ENCODE results near the gene SORCS2. TPM values are rescaled to one million over a fixed set of nuclear protein-coding genes. Genes with fewer than 3 reads are reported as not detected.

Gene SORCS2
- total RNA-seq, 1 donor from 2014 or later = 13.4 TPM

DNA sequence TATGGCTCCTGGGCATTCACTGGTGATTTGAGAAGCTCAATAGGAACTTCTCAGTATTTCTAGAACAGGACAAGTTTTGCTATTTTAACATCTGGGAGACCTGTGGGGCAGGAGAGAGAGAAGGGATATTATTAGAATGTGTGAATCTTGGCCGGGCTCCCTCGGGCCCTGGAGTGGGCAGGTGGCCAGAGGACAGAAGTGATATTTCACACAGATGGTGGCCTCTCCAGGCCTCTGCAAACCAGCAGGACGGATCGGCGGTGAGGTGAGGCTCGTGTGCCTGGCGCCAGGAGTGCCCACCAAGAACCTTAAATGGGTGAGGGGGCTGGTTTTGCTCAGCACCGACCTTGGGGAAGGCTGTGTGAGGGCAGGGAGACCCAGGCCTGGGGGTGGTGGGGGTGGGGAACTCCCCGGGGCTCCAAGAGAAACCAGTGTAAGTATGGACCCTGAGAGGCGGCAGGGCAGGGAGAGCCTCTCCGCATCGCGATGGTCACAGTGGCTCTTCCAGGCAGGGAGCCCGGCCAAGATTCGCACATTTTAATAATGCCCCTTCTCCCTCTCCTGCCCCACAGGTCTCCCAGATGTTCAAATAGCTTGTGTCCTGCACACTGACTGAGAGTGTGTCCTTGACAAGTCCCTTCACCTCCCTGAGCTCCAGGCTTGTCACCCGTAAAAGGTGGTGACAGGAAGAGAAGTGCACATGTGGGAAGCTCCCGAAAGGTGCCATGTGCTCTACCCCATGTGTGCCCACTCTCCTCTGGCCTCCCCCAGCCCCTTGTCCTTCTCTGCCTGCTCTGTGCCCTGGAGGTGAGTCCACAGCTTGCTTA, 64.9 kb downstream of the SORCS2 start:
- no peak for DNase-seq (ENCODE audit: extremely low spot score, unreplicated experiment)
- Mint-ChIP-seq H3K27me3 (no peaks in the 10 kb centered on the region), H3K9me3 (no peaks in the 10 kb centered on the region), H3K4me1 (ENCODE audit: unreplicated experiment) (peaks cover 24% of the 10 kb centered on the region), H3K4me3 (no peak overlapping the region), H3K27ac (no peak overlapping the region), H3K36me3 (no peaks in the 10 kb centered on the region)
- TF ChIP-seq, protein P1, sequence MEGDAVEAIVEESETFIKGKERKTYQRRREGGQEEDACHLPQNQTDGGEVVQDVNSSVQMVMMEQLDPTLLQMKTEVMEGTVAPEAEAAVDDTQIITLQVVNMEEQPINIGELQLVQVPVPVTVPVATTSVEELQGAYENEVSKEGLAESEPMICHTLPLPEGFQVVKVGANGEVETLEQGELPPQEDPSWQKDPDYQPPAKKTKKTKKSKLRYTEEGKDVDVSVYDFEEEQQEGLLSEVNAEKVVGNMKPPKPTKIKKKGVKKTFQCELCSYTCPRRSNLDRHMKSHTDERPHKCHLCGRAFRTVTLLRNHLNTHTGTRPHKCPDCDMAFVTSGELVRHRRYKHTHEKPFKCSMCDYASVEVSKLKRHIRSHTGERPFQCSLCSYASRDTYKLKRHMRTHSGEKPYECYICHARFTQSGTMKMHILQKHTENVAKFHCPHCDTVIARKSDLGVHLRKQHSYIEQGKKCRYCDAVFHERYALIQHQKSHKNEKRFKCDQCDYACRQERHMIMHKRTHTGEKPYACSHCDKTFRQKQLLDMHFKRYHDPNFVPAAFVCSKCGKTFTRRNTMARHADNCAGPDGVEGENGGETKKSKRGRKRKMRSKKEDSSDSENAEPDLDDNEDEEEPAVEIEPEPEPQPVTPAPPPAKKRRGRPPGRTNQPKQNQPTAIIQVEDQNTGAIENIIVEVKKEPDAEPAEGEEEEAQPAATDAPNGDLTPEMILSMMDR (conservative IDR thresholded peaks at IDR 0.05) = no peak

DNA sequence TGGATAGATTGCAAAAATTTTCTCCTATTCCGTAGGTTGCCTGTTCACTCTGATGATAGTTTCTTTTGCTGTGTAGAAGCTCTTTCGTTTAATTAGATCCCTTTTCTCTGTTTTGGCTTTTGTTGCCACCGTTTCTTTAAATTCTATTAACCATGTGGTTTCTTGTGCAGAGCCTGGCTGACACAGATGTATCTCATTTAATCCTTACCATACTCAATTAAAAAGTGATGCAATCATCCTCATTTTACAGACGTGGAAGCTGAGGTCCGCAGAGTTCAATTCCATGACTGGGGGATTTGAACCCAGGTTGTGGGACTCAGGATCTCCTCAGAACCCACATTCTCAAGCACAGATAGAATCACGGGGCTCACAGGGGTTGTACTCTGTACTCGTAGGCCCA, 66.7 kb downstream of the SORCS2 start:
- no peak for DNase-seq (ENCODE audit: extremely low spot score, unreplicated experiment)
- Mint-ChIP-seq H3K36me3 (no peaks in the 10 kb centered on the region), H3K4me1 (ENCODE audit: unreplicated experiment) (peaks cover 20% of the 10 kb centered on the region), H3K4me3 (no peak overlapping the region), H3K27ac (no peak overlapping the region), H3K9me3 (no peaks in the 10 kb centered on the region), H3K27me3 (no peaks in the 10 kb centered on the region)
- TF ChIP-seq, protein P1 (conservative IDR thresholded peaks at IDR 0.05) = no peak

DNA sequence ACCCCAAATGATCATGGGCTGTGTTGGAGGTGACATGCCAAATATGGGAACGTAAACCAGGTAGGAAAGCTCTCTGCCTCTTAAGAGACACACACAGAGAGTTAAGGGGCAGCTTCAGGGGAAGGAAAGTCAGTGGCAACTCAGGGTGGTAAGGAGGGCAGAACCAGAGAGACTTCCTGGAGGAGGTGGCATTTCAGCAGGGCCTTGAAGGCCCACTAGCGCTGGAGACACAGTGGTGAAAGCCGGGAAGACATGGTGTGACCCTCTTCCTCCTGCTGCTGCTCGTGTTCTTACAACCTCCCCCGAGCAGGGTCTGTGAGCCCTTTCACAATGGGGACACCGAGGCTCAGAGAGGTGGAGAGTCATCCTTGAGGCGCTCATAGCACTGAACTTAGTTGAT, 68.2 kb downstream of the SORCS2 start:
- peaks cover 9% of the 10 kb centered on the region for H3K4me1 Mint-ChIP-seq (ENCODE audit: unreplicated experiment)
- DNase-seq (ENCODE audit: extremely low spot score, unreplicated experiment) = no peak
- H3K4me3 Mint-ChIP-seq = no peak overlapping the region
- H3K9me3 Mint-ChIP-seq = no peaks in the 10 kb centered on the region
- no peak overlapping the region for H3K27ac Mint-ChIP-seq
- no peaks in the 10 kb centered on the region for H3K36me3 Mint-ChIP-seq
- H3K27me3 Mint-ChIP-seq = no peaks in the 10 kb centered on the region
- TF ChIP-seq, protein P1 (conservative IDR thresholded peaks at IDR 0.05) = no peak

GRCh38 chr4:7261087-7261486, 68.7 kb downstream of the SORCS2 start:
- Mint-ChIP-seq H3K4me3 (no peak overlapping the region), H3K27ac (no peak overlapping the region), H3K9me3 (no peaks in the 10 kb centered on the region), H3K36me3 (no peaks in the 10 kb centered on the region), H3K27me3 (no peaks in the 10 kb centered on the region), H3K4me1 (ENCODE audit: unreplicated experiment) (peaks cover 9% of the 10 kb centered on the region)
- no peak for DNase-seq (ENCODE audit: extremely low spot score, unreplicated experiment)
- TF ChIP-seq, protein P1 (conservative IDR thresholded peaks at IDR 0.05) = no peak

GRCh38 chr4:7261536-7261935, 69.2 kb downstream of the SORCS2 start:
- H3K4me3 Mint-ChIP-seq = no peak overlapping the region
- H3K4me1 Mint-ChIP-seq (ENCODE audit: unreplicated experiment) = peaks cover 13% of the 10 kb centered on the region
- H3K27ac Mint-ChIP-seq = no peak overlapping the region
- no peak for DNase-seq (ENCODE audit: extremely low spot score, unreplicated experiment)
- no peaks in the 10 kb centered on the region for H3K36me3 Mint-ChIP-seq
- TF ChIP-seq, protein P1 (conservative IDR thresholded peaks at IDR 0.05) = no peak
- no peaks in the 10 kb centered on the region for H3K27me3 Mint-ChIP-seq
- H3K9me3 Mint-ChIP-seq = no peaks in the 10 kb centered on the region
